ENCODE results near the gene TUBA1B. TPM values are rescaled to one million over a fixed set of nuclear protein-coding genes. Genes with fewer than 3 reads are reported as not detected.

Gene TUBA1B
- total and polyA plus RNA-seq, 2 of the 8 experiments (the other 6 are each of a cell fraction or from before 2014, with no cell fraction given), result 2,092 to 6,837 TPM

- peak within 1 kb of the TSS; percentile 71 to 89 for H3K4me2 ChIP-seq (ENCODE audit: insufficient read depth in 1 of 2, low read depth in 2 of 2, low read length in 2 of 2)
- H3K27ac ChIP-seq (ENCODE audit: low read depth, low read length), result no peak within 1 kb of the TSS
- DNase-seq (ENCODE audit: low read depth in 1 of 2, low spot score in 2 of 2) (peak in 1 of 2 experiments; percentile 82), FAIRE-seq (no peak)
- H3K4me3 ChIP-seq (ENCODE audit: extremely low read depth in 1 of 4, insufficient read depth in 2 of 4, low read depth in 3 of 4, low read length in 4 of 4), result peak within 1 kb of the TSS; percentile 25 to 54 (median 40); a peak in 7 of 8 replicates
- WGBS, 2 experiments (ENCODE audit: extremely low coverage in 1 of 2, insufficient coverage in 1 of 2, insufficient read length in 1 of 2, insufficient replicate concordance in 2 of 2, low coverage in 1 of 2, low lambda C conversion rate in 2 of 2, missing lambda C conversion rate in 1 of 2), result 10% methylated on average over 44 of the region's 49 CpGs; no CpG with 5 or more reads in 1 of the 2 experiments
- peaks cover 10% of the 10 kb centered on the region for H3K23me2 ChIP-seq (ENCODE audit: low read depth, low read length)
- H3K4ac ChIP-seq (replicated peaks; ENCODE audit: insufficient read length, low read depth, low read length), result no peak within 1 kb of the TSS
- no peaks in the 10 kb centered on the region for H3K79me1 ChIP-seq (ENCODE audit: low read depth, low read length)
- no peak within 1 kb of the TSS for H2AK5ac ChIP-seq (ENCODE audit: low read depth, low read length)
- ChIA-PET POLR2A (ENCODE audit: partially characterized antibody) (interaction anchor here (0.8 to 6.4 kb wide), 12 partner anchors 9 to 81 kb away, joined by 3 to 66 read pairs (median 6); partner anchors contain the start of genes KMT2D, LMBR1L, RHEBL1 and TUBA1B), CTCF (ENCODE audit: partially characterized antibody) (interaction anchor here (0.6 to 11.2 kb wide), 16 partner anchors 7 to 279 kb away, joined by 3 to 178 read pairs (median 8); partner anchors contain the start of genes LMBR1L and RHEBL1)
- H3K27me3 ChIP-seq (replicated peaks in 1 of 4; ENCODE audit: control insufficient read depth in 3 of 4, extremely low read depth in 1 of 4, insufficient read depth in 3 of 4, low read length in 3 of 4), result peaks cover 44 to 61% (median 60%) of the 10 kb centered on the region in 4 experiments
- H4K5ac ChIP-seq (ENCODE audit: insufficient read length, low read depth, low read length), result no peak within 1 kb of the TSS
- no peak within 1 kb of the TSS for H3K56ac ChIP-seq (replicated peaks; ENCODE audit: insufficient read length, low read depth, low read length)
- no peak within 1 kb of the TSS for H4K8ac ChIP-seq (ENCODE audit: extremely low read depth, insufficient read depth, low read length)
- H2BK20ac ChIP-seq (ENCODE audit: low read length), result no peak within 1 kb of the TSS
- H2BK12ac ChIP-seq (ENCODE audit: low read depth, low read length), result no peak within 1 kb of the TSS
- H2BK15ac ChIP-seq (ENCODE audit: low read length), result no peak within 1 kb of the TSS
- H3K14ac ChIP-seq (ENCODE audit: insufficient read length), result no peak within 1 kb of the TSS
- H3K18ac ChIP-seq (ENCODE audit: extremely low read depth, low read length), result no peak within 1 kb of the TSS
- no peaks in the 10 kb centered on the region; a peak in 1 of 4 replicates for H3K9me3 ChIP-seq (ENCODE audit: insufficient read depth in 2 of 2, low read depth in 1 of 2, low read length in 1 of 2)
- peaks cover 2 to 10% (median 4%) of the 10 kb centered on the region in 4 experiments; a peak in 4 of 8 replicates for H3K36me3 ChIP-seq (ENCODE audit: control insufficient read depth in 2 of 4, insufficient read depth in 4 of 4, low read length in 3 of 4)
- peaks cover 2 to 5% of the 10 kb centered on the region in 2 experiments for H4K20me1 ChIP-seq (replicated peaks in 1 of 2; ENCODE audit: control insufficient read depth in 1 of 2, insufficient read depth in 2 of 2, low read length in 2 of 2)
- no peak within 1 kb of the TSS for H2BK5ac ChIP-seq (ENCODE audit: low read depth, low read length)
- no peak within 1 kb of the TSS for H3K23ac ChIP-seq (ENCODE audit: insufficient read length)
- H3K9ac ChIP-seq (replicated peaks in 1 of 4; ENCODE audit: extremely low read depth in 1 of 4, low read depth in 3 of 4, low read length in 3 of 4), result no peak within 1 kb of the TSS; a peak in 1 of 7 replicates
- H2AFZ ChIP-seq (ENCODE audit: low read length), result no peak within 1 kb of the TSS
- H4K91ac ChIP-seq (replicated peaks; ENCODE audit: insufficient read length, low read length), result no peak within 1 kb of the TSS
- H3K79me2 ChIP-seq (ENCODE audit: control insufficient read depth in 1 of 2, insufficient read depth in 2 of 2, low read length in 2 of 2), result no peaks in the 10 kb centered on the region
- peaks cover 0 to 38% (median 18%) of the 10 kb centered on the region in 4 experiments; a peak in 5 of 7 replicates for H3K4me1 ChIP-seq (replicated peaks in 1 of 4; ENCODE audit: control insufficient read depth in 3 of 4, insufficient read depth in 4 of 4, low read length in 3 of 4)
- H2BK120ac ChIP-seq (replicated peaks; ENCODE audit: low read depth, low read length), result no peak within 1 kb of the TSS
- TF ChIP-seq ASH2L (IDR thresholded peaks at IDR 0.05; ENCODE audit: low read length), result no peak
- TF ChIP-seq EGR1 (IDR thresholded peaks at IDR 0.05; ENCODE audit: borderline replicate concordance, low read depth, low read length), result no peak
- no peak for TF ChIP-seq SIRT6 (IDR thresholded peaks at IDR 0.05; ENCODE audit: low read length)
- TF ChIP-seq CBX8 (IDR thresholded peaks at IDR 0.05; ENCODE audit: borderline replicate concordance, low read depth, low read length), result no peak
- TF ChIP-seq SP4 (IDR thresholded peaks at IDR 0.05; ENCODE audit: low read length), result no peak
- no peak for TF ChIP-seq SP2 (IDR thresholded peaks at IDR 0.05; ENCODE audit: low read length)
- peak; percentile 43 for TF ChIP-seq KDM4A (IDR thresholded peaks at IDR 0.05; ENCODE audit: low read depth, low read length, severe bottlenecking)
- TF ChIP-seq RXRA (IDR thresholded peaks at IDR 0.05; ENCODE audit: insufficient read depth, low read depth, low read length), result no peak
- TF ChIP-seq GTF2F1 (IDR thresholded peaks at IDR 0.05; ENCODE audit: borderline replicate concordance, low read depth, low read length), result no peak
- no peak for TF ChIP-seq TEAD4 (IDR thresholded peaks at IDR 0.05; ENCODE audit: low read depth, low read length)
- TF ChIP-seq BACH1 (IDR thresholded peaks at IDR 0.05; ENCODE audit: low read length), result no peak
- TF ChIP-seq SUZ12 (IDR thresholded peaks at IDR 0.05; ENCODE audit: low read length), result peak; percentile 81
- no peak for TF ChIP-seq SP1 (IDR thresholded peaks at IDR 0.05; ENCODE audit: low read depth, low read length)
Measured at GRCh38 chr12:49094160-49094974, 36.8 kb downstream of the TUBA1B start, which contains the start of gene DHH. DHH (minus strand) TSS chr12:49094801; CDS start chr12:49094512, 289 bp downstream.
